RPMI7951 (cell line): ENCODE data around the gene SLC5A5. TPM values are rescaled to one million over a fixed set of nuclear protein-coding genes. Genes with fewer than 3 reads are reported as not detected.

Experiments
- total RNA-seq: library from RNA; depleted of rRNA; stranded (reverse); fragments of >200 nt; shearing (Covaris generic); gene quantifications from 2 replicates; pipeline ENCODE4 v1.2.3, GENCODE V29; 2014; rRNA removed

The SLC5A5 gene
- total RNA-seq, 1 experiment from 2014 or later = not detected

Other genes with a start within 250 kb of the SLC5A5 start
- gene UNC13A, start 183.6 kb upstream of the SLC5A5 start, total RNA-seq = 0.10 and 0.12 TPM in 2 replicates
- 9.6 and 10.0 TPM in 2 replicates for gene MAP1S, start 152.5 kb upstream of the SLC5A5 start, total RNA-seq
- 0.60 and 2.5 TPM in 2 replicates for gene FCHO1, start 120.5 kb upstream of the SLC5A5 start, total RNA-seq
- 0.10 and 0.12 TPM in 2 replicates for gene B3GNT3, start 76.8 kb upstream of the SLC5A5 start, total RNA-seq
- not detected in 2 replicates for gene INSL3, start 50.4 kb upstream of the SLC5A5 start, total RNA-seq
- gene JAK3, start 24.0 kb upstream of the SLC5A5 start, total RNA-seq = 0.59 and 1.3 TPM in 2 replicates
- 1,191 and 1,205 TPM in 2 replicates for gene RPL18A, start 12.0 kb upstream of the SLC5A5 start, total RNA-seq
- 54.3 and 56.7 TPM in 2 replicates for gene CCDC124, start 61.1 kb downstream of the SLC5A5 start, total RNA-seq
- gene KCNN1, start 95.2 kb downstream of the SLC5A5 start, total RNA-seq = 0.20 TPM in 1 of 2 replicates, not detected in the other
- gene ARRDC2, start 136.2 kb downstream of the SLC5A5 start, total RNA-seq = 8.8 and 11.3 TPM in 2 replicates
- 2.3 and 4.3 TPM in 2 replicates for gene IL12RB1, start 215.0 kb downstream of the SLC5A5 start, total RNA-seq
- gene MAST3, start 225.8 kb downstream of the SLC5A5 start, total RNA-seq = 2.1 and 2.6 TPM in 2 replicates